ENCODE measurements around the gene NAV2.

NAV2 gene

GRCh38 chr11:19840961-19841360 is 128.3 kb downstream of the NAV2 start:
- no peak for DNase-seq

- DNase-seq, result no peak
These were observed 129.9 kb downstream of the NAV2 start for GRCh38 chr11:19842505-19842904.

DNA sequence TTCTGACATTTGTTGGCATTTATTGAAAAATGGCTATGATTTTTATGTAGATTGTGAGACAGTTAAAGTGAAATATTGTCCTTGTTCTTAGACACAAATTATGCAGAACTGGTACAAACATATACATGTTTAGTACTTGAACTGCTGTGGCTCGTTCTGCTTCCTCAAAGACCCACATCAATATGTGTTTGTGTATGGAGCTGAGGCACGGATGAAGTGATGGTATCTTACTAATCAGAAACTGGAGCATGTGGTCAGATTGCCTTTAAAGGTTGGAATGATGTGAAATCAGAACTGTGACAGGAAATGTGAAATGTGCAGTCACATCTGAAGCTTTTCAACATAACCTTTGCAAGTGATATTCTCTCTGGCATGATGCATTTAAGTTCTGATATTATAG is 130.4 kb downstream of the NAV2 start:
- no peak for DNase-seq

- no peak for DNase-seq
These were observed 131.4 kb downstream of the NAV2 start for GRCh38 chr11:19844012-19844411.

DNA sequence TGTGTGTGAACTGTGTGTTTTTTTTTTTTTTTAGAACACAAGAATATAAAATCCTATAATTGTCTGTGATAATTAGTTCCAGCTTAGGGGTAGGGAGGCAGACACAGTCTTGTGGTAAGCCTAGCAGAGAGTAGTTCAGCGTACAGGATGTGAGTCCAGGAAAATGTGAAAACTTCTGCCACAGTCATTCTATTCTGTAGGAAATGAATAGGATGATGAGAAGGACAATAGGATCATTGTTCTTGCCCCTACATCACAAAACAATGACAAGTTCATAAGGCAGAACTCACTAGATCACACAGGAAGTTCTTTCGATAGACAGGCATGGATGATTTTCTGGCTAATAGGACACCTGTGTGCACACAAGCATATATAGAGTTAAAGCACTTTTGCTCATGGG is 132.2 kb downstream of the NAV2 start:
- no peak for DNase-seq

DNA sequence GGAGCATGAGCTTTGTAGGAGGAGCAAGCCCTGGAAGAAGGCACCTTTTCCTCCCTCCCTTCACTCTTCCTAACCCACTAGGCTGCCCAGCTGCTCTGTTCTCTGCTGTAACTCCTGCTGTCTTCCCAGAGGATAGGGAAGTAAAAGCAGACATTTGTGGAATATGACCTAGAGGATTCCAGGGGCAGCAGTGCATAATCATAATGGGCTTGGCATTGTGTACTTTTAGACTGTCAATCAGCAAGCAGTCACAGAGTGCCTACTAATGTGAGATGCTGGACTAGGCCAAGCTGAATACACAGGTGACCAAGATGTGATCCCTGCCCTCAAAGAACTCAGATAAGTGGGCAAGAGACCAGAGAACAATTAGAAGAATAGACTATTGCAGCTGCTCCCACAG is 133.0 kb downstream of the NAV2 start:
- DNase-seq, result no peak

DNA sequence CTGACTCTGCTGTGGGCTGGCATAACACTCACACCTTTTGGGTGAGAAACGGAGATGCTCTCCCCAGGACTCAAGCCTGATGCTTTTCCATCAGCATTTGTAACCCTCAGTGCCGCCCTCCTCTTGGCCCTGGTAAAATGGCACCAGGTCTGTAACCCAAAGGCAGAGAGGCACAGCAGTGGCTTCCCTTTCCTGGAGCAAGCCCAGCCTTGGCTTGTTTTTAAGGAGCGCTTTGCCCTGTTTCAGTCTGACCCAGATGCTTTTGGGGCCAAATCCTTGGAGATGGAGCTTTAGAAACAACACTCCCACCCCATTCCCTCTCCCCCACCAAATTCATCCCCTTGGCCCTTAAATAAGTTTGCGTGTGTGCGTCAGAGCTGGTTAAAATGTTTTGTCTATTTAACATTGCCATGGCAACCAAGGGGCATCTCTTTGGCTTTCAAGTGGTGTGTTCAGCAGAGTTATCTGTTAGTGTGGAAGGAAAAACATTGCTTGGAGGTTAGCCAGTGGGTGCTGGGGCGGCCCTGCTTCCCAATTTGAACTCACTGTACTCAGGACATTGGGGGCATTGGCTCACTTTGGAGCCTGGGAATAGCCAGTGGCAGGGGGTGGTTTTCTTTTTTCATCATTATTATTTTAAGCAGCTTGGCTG is 134.1 kb downstream of the NAV2 start:
- DNase-seq, result no peak

DNA sequence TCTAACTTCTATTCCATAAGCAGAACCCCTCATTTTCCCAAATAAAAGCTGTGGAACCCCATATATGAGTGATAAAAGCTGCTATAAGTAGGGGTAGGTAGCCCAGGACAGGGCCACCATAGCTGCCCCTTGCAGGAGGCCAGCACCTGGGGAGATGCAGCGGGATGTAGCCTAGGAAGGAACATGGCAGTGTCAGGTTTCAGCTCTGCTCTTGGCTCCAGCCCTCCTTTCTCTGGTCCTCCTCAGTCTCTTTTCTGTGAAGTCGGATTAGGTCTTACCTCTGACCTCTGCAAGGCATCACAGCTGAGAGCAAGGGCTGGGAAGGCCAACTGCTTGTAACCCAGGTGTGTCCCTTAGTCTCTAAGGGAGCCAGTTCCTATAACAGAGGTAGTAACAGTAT is 135.6 kb downstream of the NAV2 start:
- DNase-seq, result no peak

- DNase-seq, result no peak
These were observed 136.6 kb downstream of the NAV2 start for GRCh38 chr11:19849107-19849789.

GRCh38 chr11:19849947-19850593 is 137.4 kb downstream of the NAV2 start:
- no peak for DNase-seq

GRCh38 chr11:19852288-19852687 is 139.7 kb downstream of the NAV2 start:
- DNase-seq, result no peak

DNA sequence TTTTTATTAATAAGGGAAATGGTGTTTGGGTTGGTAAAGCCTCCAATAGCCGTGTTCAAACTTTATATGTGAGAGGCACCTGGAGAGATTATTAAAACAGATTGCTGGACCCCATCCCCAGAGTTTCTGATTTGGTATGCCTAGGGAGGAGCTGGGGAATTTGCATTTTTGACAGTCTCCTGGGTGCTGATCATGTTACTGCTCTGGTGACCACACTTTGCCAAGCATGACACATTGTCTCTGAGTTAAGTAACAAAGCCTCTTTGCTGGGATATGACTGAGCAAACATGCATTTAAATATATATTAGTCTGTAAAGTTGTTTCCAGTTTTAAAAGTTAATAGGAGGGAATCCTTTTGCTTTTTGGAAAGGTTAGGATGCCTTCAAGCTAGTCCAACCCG is 140.4 kb downstream of the NAV2 start:
- no peak for DNase-seq

DNA sequence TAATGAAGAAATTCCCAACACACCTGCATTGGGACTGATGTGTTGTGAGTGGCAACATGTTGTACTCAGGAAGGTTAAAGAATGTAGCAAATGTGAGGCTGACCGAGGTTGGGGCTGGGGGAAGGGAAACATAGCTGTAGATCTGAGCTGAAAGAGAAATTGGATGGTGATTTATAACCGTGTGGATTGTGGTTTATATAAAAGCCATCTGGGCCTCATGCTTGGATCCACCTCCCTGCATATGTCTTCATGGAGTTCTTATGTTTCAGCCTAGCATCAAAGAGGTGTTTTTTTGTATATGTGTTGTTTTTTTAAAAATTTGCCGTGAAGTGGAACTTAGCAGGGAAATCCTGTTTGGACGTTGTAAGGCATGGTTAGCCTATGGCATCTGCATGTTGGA is 141.3 kb downstream of the NAV2 start:
- no peak for DNase-seq

GRCh38 chr11:19861171-19861570 is 148.5 kb downstream of the NAV2 start:
- DNase-seq, result no peak

DNA sequence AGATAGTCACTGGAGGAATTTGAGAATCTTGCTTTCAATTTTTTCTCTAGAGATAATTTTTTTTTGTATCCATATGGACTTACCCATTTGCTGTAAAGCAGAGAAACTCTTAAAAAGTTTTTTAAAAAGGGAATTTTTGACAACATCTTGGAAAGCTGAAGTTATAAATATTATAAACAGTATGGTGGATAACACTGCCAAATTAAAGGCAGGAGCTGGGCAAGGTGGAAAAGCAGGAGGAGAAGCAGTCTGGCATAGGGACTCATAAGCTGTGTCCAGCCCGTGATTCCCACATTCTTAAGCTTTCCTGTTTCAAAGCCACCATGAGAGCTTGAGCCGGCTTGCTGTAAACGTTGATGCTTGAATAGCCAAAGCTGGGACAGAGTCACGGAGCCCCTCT is 149.5 kb downstream of the NAV2 start:
- no peak for DNase-seq

GRCh38 chr11:19864141-19865140 is 151.8 kb downstream of the NAV2 start:
- no peak for DNase-seq

GRCh38 chr11:19866037-19866436 is 153.4 kb downstream of the NAV2 start:
- DNase-seq, result no peak

GRCh38 chr11:19866521-19866920 is 153.9 kb downstream of the NAV2 start:
- DNase-seq, result no peak

- no peak for DNase-seq
These were observed 154.4 kb downstream of the NAV2 start for GRCh38 chr11:19867064-19867463.

DNA sequence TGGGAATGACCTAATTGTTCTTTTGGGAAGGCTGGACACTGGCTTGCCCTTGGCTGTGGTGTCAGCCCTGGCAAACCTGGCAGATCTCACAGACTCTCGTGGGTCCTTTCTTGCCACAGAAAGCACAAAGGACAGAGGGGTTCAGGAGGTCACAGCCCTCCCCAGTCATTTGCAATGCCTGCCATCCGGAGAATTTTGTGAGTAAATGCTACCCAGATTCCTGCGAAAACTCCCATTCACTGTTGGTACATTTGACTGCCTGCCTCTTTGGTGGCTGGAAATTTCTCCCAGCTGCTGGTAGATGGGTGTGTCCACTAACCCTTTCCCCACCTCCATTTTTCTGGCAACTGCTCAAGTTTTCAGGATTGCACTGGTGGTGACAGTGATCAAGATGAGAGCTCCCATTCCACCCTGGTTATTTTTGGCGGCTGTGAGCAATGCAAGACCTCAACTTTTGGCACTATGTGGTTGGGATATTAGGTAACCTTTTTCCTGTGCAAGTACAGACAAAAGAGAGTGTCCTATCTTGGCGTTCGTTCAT is 155.7 kb downstream of the NAV2 start:
- no peak for DNase-seq

DNA sequence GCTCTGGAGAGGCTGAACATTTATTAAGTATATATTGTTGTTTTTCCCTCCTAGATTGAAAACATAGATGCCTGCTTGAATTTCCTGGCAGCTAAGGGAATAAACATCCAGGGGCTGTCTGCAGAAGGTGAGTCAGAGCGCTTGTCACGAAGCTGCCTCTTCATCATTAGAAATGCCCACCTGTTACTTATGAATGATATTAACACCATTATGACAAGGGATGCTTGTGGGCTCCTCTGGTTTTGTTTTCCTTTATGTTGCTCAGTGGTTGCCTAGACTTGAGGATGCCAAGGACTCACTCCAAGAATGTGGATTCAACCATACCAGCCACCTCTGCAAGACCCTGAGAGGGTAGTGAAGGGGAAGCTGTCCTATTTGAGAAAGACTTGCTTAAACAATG is 156.2 kb downstream of the NAV2 start:
- DNase-seq, result no peak

- DNase-seq, result no peak
These were observed 156.8 kb downstream of the NAV2 start for GRCh38 chr11:19869466-19869865.
